Measurements from ENCODE around the gene TMEM60. TPM values are rescaled to one million over a fixed set of nuclear protein-coding genes. Genes with fewer than 3 reads are reported as not detected.

Gene TMEM60
- total and polyA plus RNA-seq, 3 donors from 2014 or later, result 21.7 to 31.4 (median 27.9) TPM

DNA sequence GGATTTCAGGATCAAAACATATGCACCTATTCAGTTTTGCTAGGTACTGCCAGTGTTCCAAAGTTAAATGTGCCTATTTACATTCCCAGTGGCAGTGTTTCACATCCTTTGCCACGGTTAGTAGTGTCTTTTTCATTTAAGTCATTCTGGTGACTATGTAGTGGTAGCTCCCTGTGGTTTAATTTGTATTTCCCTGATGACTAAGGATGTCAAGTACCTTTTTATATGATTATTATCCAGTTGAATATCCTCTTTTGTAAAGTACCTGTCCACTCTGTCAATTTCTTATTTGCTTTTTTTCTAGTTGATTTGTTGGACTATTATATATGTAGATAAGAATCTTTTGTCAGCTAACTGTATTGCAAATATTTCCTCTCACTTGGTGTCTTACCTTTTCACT is 45.1 kb downstream of the TMEM60 start:
- Histone ChIP-seq H3K27ac (no peak overlapping the region), H3K27me3 (no peaks in the 10 kb centered on the region), H3K36me3 (ENCODE audit: low read depth, missing control alignments) (no peaks in the 10 kb centered on the region), H3K9me3 (no peaks in the 10 kb centered on the region), H3K4me1 (no peaks in the 10 kb centered on the region), H3K4me3 (no peak overlapping the region)
- no peak for DNase-seq
- WGBS, 2 donors, result 76 to 91% methylated on average over 1 of the region's 1 CpG
- TF ChIP-seq POLR2A (IDR thresholded peaks at IDR 0.05), result no peak
- TF ChIP-seq, protein P1, sequence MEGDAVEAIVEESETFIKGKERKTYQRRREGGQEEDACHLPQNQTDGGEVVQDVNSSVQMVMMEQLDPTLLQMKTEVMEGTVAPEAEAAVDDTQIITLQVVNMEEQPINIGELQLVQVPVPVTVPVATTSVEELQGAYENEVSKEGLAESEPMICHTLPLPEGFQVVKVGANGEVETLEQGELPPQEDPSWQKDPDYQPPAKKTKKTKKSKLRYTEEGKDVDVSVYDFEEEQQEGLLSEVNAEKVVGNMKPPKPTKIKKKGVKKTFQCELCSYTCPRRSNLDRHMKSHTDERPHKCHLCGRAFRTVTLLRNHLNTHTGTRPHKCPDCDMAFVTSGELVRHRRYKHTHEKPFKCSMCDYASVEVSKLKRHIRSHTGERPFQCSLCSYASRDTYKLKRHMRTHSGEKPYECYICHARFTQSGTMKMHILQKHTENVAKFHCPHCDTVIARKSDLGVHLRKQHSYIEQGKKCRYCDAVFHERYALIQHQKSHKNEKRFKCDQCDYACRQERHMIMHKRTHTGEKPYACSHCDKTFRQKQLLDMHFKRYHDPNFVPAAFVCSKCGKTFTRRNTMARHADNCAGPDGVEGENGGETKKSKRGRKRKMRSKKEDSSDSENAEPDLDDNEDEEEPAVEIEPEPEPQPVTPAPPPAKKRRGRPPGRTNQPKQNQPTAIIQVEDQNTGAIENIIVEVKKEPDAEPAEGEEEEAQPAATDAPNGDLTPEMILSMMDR (IDR thresholded peaks at IDR 0.05), result no peak
- intact Hi-C loops (cut with DNase I; ENCODE audit: low total_unique reads), result no loop called here

DNA sequence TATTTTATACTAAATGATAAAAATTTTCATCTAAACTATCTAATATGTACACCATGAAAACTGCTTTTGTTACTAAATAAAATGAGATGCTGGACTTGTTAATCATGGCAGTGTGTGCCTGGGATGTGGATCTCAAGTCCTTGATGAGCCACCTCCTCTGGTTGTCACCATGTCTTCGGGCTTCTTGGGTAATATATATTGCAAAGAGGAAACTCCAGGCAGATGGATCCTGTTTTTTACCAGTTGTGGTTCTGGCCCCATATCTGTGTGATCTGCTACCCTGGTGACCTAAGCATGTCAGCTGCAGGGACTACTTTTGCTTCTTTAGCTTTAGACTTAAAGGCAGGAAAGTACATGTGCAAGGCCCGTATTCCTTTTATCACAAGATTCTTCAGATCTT is 46.2 kb downstream of the TMEM60 start:
- H3K9me3 ChIP-seq, result no peaks in the 10 kb centered on the region
- H3K27me3 ChIP-seq, result no peaks in the 10 kb centered on the region
- intact Hi-C loops (cut with DNase I; ENCODE audit: low total_unique reads), result no loop called here
- H3K36me3 ChIP-seq (ENCODE audit: low read depth, missing control alignments), result no peaks in the 10 kb centered on the region
- no peak overlapping the region for H3K4me3 ChIP-seq
- WGBS, 2 donors, result 73 to 90% methylated on average over 2 of the region's 2 CpGs
- no peaks in the 10 kb centered on the region for H3K4me1 ChIP-seq
- TF ChIP-seq, protein P1 (IDR thresholded peaks at IDR 0.05), result no peak
- no peak for TF ChIP-seq POLR2A (IDR thresholded peaks at IDR 0.05)
- H3K27ac ChIP-seq, result no peak overlapping the region
- no peak for DNase-seq

DNA sequence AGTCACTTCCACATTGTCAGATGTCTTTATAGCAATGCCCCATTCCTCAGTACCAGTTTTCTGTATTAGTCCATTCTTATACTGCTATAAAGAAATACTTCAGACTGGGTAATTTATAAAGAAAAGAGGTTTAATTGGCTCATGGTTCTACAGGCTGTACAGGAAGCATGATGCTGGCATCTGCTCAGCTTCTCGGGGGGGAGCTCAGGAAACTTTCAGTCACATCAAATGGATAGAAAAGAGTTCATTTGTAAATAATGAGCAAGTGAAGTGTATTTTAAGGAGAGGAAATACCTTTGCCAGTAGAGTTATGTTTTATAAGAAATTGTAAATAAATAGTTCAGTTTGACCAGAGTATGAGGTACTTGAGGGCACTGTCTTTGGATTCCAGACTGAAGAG is 50.5 kb downstream of the TMEM60 start:
- Histone ChIP-seq H3K4me3 (no peak overlapping the region), H3K36me3 (ENCODE audit: low read depth, missing control alignments) (no peaks in the 10 kb centered on the region), H3K27ac (no peak overlapping the region), H3K27me3 (no peaks in the 10 kb centered on the region), H3K4me1 (no peaks in the 10 kb centered on the region), H3K9me3 (no peaks in the 10 kb centered on the region)
- 88 to 100% methylated on average over 1 of the region's 1 CpG for WGBS, 2 donors
- no peak for TF ChIP-seq POLR2A (IDR thresholded peaks at IDR 0.05)
- TF ChIP-seq, protein P1 (IDR thresholded peaks at IDR 0.05), result no peak
- no peak for DNase-seq
- intact Hi-C loops (cut with DNase I; ENCODE audit: low total_unique reads), result no loop called here

DNA sequence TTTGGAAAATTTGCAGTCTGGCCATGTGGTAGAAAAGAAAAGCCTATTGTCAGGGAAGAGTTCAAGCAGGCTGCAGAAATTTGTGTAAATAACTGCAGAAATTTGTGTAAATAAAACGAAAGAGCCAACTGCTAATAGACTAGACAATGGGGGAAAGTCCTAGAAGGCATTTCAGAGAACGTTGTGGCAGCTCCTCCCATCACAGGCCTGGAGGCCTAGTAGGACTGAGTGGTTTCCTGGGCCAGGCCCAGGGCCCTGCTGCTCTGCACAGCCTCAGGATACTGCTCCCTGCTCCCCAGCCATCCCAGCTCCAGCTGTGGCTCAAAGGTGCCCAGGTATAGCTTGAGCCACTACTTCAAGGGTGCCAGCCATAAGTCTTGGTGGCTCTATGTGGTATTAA is 51.1 kb downstream of the TMEM60 start:
- H3K27ac ChIP-seq, result no peak overlapping the region
- no peak for DNase-seq
- H3K9me3 ChIP-seq, result no peaks in the 10 kb centered on the region
- H3K36me3 ChIP-seq (ENCODE audit: low read depth, missing control alignments), result no peaks in the 10 kb centered on the region
- no peak for TF ChIP-seq POLR2A (IDR thresholded peaks at IDR 0.05)
- TF ChIP-seq, protein P1 (IDR thresholded peaks at IDR 0.05), result no peak
- intact Hi-C loops (cut with DNase I; ENCODE audit: low total_unique reads), result no loop called here
- H3K4me3 ChIP-seq, result no peak overlapping the region
- no peaks in the 10 kb centered on the region for H3K27me3 ChIP-seq
- 80 to 89% methylated on average over 2 of the region's 2 CpGs for WGBS, 2 donors
- no peaks in the 10 kb centered on the region for H3K4me1 ChIP-seq

DNA sequence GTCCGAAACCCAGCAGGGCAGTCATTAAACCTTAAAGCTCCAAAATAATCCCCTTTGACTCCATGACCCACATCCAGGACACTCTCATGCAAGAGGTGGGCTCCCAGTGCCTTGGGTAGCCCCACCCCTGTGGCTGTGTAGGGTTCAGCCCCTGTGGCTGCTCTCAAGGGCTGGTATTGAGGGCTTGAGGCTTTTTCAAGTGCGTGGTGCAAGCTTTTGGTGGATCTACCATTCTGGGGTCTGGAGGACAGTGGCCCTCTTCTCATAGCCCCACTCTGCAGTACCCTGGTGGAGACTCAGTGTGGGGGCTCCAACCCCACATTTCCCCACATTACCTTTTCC is 51.4 kb downstream of the TMEM60 start:
- Histone ChIP-seq H3K27ac (no peak overlapping the region), H3K36me3 (ENCODE audit: low read depth, missing control alignments) (no peaks in the 10 kb centered on the region), H3K27me3 (no peaks in the 10 kb centered on the region), H3K9me3 (no peaks in the 10 kb centered on the region), H3K4me3 (no peak overlapping the region), H3K4me1 (no peaks in the 10 kb centered on the region)
- TF ChIP-seq, protein P1 (IDR thresholded peaks at IDR 0.05), result no peak
- TF ChIP-seq POLR2A (IDR thresholded peaks at IDR 0.05), result no peak
- DNase-seq, result no peak
- 91 to 94% methylated on average over 2 of the region's 2 CpGs for WGBS, 2 donors
- intact Hi-C loops (cut with DNase I; ENCODE audit: low total_unique reads), result no loop called here
